Activated naive CD4-positive, alpha-beta T cell treated with anti-CD3 and anti-CD28 coated beads, Interleukin-2, amount 10 ng/mL, durations not matched to agents 7 days and 5 days (primary cell): Measurements from ENCODE around the gene GHR.

Experiments used
- CTCF ChIA-PET: fragments of 350-600 bp; sonication (Branson Sonifier 250); formaldehyde crosslinking; loops from one replicate; lab custom pipeline; 2021; ENCODE audit warnings: antibody characterized with exemption; lab: Charles Lee
- DNase-seq: peaks from one replicate; pipeline ENCODE4 v3.0.0-alpha.2; 2020
- H3K27ac Mint-ChIP-seq: one replicate; pipeline ENCODE4 v1.8.0; 2021; ENCODE audit warnings: mild to moderate bottlenecking, moderate library complexity, mixed read lengths
- H3K27me3 Mint-ChIP-seq: one replicate; pipeline ENCODE4 v1.8.0; 2021; ENCODE audit warnings: mild to moderate bottlenecking, mixed read lengths
- H3K36me3 Mint-ChIP-seq: one replicate; pipeline ENCODE4 v1.8.0; 2021; ENCODE audit warnings: mixed read lengths
- H3K4me1 Mint-ChIP-seq: one replicate; pipeline ENCODE4 v1.8.0; 2021; ENCODE audit warnings: mixed read lengths
- H3K4me3 Mint-ChIP-seq: one replicate; pipeline ENCODE4 v1.8.0; 2021; ENCODE audit warnings: mild to moderate bottlenecking, moderate library complexity, mixed read lengths
- H3K9me3 Mint-ChIP-seq: one replicate; pipeline ENCODE4 v1.8.0; 2021; ENCODE audit warnings: mixed read lengths

Gene GHR

GRCh38 chr5:42423285-42424165, at the start of gene GHR:
TSS of gene GHR (plus strand) at chr5:42423439. CDS start at chr5:42565875, 142,436 bp downstream.
- DNase-seq: peak; percentile 38
- no peak within 1 kb of the TSS for H3K4me3 Mint-ChIP-seq
- CTCF ChIA-PET: interaction anchor here (1.0 to 2.3 kb wide), 5 partner anchors 16 to 466 kb away, joined by 3 to 10 read pairs (median 5); no protein-coding TSS in a partner anchor

GRCh38 chr5:42374679-42375273, 48.5 kb upstream of the GHR start:
- Mint-ChIP-seq H3K9me3 (no peaks in the 10 kb centered on the region), H3K4me3 (no peak overlapping the region), H3K36me3 (no peaks in the 10 kb centered on the region), H3K27me3 (no peaks in the 10 kb centered on the region), H3K27ac (no peak overlapping the region), H3K4me1 (no peaks in the 10 kb centered on the region)
- DNase-seq: no peak
- CTCF ChIA-PET: no interaction called here

More at GRCh38 chr5:42423285-42424165, at the start of gene GHR:
- peaks cover 18% of the 10 kb centered on the region for H3K27me3 Mint-ChIP-seq
- H3K27ac Mint-ChIP-seq: no peak within 1 kb of the TSS
- H3K9me3 Mint-ChIP-seq: no peaks in the 10 kb centered on the region
- no peaks in the 10 kb centered on the region for H3K36me3 Mint-ChIP-seq
- no peaks in the 10 kb centered on the region for H3K4me1 Mint-ChIP-seq

- Mint-ChIP-seq H3K4me1 (no peaks in the 10 kb centered on the region), H3K36me3 (no peaks in the 10 kb centered on the region), H3K4me3 (no peak overlapping the region), H3K27me3 (no peaks in the 10 kb centered on the region), H3K9me3 (no peaks in the 10 kb centered on the region), H3K27ac (no peak overlapping the region)
- CTCF ChIA-PET: no interaction called here
- no peak for DNase-seq
Measured at GRCh38 chr5:42377496-42377895, 45.7 kb upstream of the GHR start.

GRCh38 chr5:42381973-42382372, 41.3 kb upstream of the GHR start:
- H3K27ac Mint-ChIP-seq: no peak overlapping the region
- H3K9me3 Mint-ChIP-seq: no peaks in the 10 kb centered on the region
- H3K4me1 Mint-ChIP-seq: no peaks in the 10 kb centered on the region
- H3K27me3 Mint-ChIP-seq: no peaks in the 10 kb centered on the region
- CTCF ChIA-PET: no interaction called here
- no peak for DNase-seq
- no peaks in the 10 kb centered on the region for H3K36me3 Mint-ChIP-seq
- H3K4me3 Mint-ChIP-seq: no peak overlapping the region

DNA sequence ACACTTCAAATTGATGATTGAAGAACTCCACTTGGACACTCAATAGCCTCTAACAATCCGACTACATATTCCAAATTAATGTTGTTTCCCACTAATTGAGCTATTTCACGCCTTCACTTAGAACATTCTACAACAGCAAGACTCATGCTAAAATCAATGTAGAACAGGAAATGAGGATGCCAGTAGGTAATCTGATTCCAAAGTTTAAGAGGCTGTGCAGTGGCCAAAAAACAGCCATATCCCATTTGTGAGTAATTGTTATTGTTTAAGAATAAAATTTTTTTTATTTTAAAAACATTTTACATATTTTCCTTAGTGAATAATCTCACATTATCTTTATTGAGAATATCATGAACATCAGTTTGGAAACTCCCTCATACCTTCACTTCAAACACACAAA, 35.7 kb upstream of the GHR start:
- Mint-ChIP-seq H3K4me1 (no peaks in the 10 kb centered on the region), H3K4me3 (no peak overlapping the region), H3K36me3 (no peaks in the 10 kb centered on the region), H3K27ac (no peak overlapping the region), H3K27me3 (no peaks in the 10 kb centered on the region), H3K9me3 (peaks cover 5% of the 10 kb centered on the region)
- no peak for DNase-seq
- CTCF ChIA-PET: no interaction called here

- H3K4me1 Mint-ChIP-seq: no peaks in the 10 kb centered on the region
- no peaks in the 10 kb centered on the region for H3K36me3 Mint-ChIP-seq
- no peaks in the 10 kb centered on the region for H3K27me3 Mint-ChIP-seq
- CTCF ChIA-PET: no interaction called here
- peaks cover 10% of the 10 kb centered on the region for H3K9me3 Mint-ChIP-seq
- H3K4me3 Mint-ChIP-seq: no peak overlapping the region
- H3K27ac Mint-ChIP-seq: no peak overlapping the region
- no peak for DNase-seq
Measured at GRCh38 chr5:42390115-42390514, 33.1 kb upstream of the GHR start.

DNA sequence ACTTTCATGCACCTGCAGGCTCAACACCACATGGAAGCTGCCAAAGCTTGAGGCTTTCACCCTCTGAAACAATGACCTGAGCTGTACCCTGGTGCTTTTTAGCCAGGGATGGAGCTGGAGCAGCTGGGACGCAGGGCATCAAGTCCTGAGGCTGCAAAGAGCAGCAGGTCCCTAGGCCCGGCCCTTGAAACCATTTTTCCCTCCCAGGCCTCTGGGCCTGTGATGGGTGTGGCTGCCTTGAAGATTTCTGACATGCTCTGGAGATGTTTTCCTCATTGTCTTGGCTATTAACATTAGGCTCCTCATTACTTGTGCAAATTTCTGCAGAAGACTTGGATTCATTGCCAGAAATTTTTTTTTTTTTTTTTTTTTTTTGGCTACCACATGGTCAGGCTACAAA, 30.3 kb upstream of the GHR start:
- H3K27ac Mint-ChIP-seq: no peak overlapping the region
- no peak for DNase-seq
- H3K4me3 Mint-ChIP-seq: no peak overlapping the region
- H3K27me3 Mint-ChIP-seq: no peaks in the 10 kb centered on the region
- H3K36me3 Mint-ChIP-seq: no peaks in the 10 kb centered on the region
- CTCF ChIA-PET: no interaction called here
- H3K9me3 Mint-ChIP-seq: peaks cover 10% of the 10 kb centered on the region
- H3K4me1 Mint-ChIP-seq: no peaks in the 10 kb centered on the region

DNA sequence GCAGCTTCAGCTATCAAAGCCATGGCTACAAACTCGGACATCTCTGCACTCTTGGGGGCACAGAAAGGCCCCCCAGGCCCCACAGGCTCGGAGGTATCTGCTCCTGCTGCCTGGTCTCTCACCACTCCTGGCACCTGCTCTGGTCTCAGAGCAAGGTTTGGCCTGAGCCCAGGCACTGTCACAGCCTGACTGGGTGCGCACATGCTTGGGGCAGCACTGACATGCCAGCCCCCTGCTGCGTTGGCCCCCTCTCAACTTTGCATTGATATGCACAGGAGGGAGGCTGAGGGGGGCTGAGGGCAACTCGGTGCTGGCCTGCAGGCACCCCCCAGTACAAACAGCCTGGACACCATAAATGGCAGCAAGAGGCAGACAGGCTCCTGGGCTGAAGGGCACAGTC, 27.1 kb upstream of the GHR start:
- DNase-seq: no peak
- Mint-ChIP-seq H3K9me3 (peaks cover 10% of the 10 kb centered on the region), H3K27ac (no peak overlapping the region), H3K36me3 (no peaks in the 10 kb centered on the region), H3K27me3 (no peaks in the 10 kb centered on the region), H3K4me3 (no peak overlapping the region), H3K4me1 (no peaks in the 10 kb centered on the region)
- CTCF ChIA-PET: no interaction called here

DNA sequence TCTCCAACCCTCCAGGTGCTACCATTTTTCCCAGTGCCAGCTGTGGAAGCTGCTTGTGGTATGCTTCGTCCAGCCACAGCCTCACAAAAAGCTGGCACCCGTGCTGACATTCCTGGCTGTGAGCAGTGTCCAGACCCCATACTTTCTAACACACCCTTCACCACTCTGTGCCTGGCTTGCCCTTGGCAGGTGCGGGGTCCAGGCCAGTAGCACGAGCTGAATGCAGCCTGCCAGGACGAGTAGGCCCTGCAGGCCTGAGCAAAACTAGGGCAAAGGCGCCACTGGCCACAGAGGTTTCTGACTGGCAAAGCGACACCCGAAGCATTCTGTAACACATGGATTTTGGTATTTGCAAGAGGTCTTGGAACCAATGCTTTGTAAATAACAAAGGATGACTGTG, 26.0 kb upstream of the GHR start:
- CTCF ChIA-PET: no interaction called here
- H3K4me3 Mint-ChIP-seq: no peak overlapping the region

DNA sequence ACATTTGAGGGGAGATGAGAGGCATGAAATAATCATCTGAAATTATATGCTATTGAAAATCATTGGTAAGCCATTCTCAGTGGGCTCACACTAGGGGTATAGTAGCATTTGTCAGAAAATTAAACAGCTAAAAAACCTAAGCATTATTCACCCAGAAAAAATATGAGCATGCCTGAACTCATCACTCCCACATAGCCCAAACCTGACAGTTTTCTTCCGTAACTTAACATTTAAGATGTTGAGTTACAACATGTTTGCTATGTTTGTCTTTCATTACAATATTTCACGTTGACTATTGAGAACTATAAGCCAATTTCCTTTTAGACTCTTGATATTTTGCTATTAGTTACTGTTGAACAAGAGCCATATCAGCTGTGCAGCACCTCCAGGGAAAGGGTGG, 23.5 kb upstream of the GHR start:
- H3K36me3 Mint-ChIP-seq: no peaks in the 10 kb centered on the region
- CTCF ChIA-PET: no interaction called here

More for the DNA sequence above, 26.0 kb upstream of the GHR start:
- Mint-ChIP-seq H3K27me3 (no peaks in the 10 kb centered on the region), H3K27ac (no peak overlapping the region), H3K36me3 (no peaks in the 10 kb centered on the region), H3K4me1 (no peaks in the 10 kb centered on the region), H3K9me3 (peaks cover 5% of the 10 kb centered on the region)
- DNase-seq: no peak

GRCh38 chr5:42400474-42400873, 22.8 kb upstream of the GHR start:
- H3K9me3 Mint-ChIP-seq: no peaks in the 10 kb centered on the region
- H3K36me3 Mint-ChIP-seq: no peaks in the 10 kb centered on the region
- H3K4me3 Mint-ChIP-seq: no peak overlapping the region
- no peak overlapping the region for H3K27ac Mint-ChIP-seq
- H3K27me3 Mint-ChIP-seq: no peaks in the 10 kb centered on the region
- CTCF ChIA-PET: no interaction called here
- DNase-seq: no peak
- no peaks in the 10 kb centered on the region for H3K4me1 Mint-ChIP-seq

More for the DNA sequence above, 23.5 kb upstream of the GHR start:
- H3K27me3 Mint-ChIP-seq: no peaks in the 10 kb centered on the region
- no peak for DNase-seq
- H3K4me3 Mint-ChIP-seq: no peak overlapping the region
- no peak overlapping the region for H3K27ac Mint-ChIP-seq
- no peaks in the 10 kb centered on the region for H3K4me1 Mint-ChIP-seq
- no peaks in the 10 kb centered on the region for H3K9me3 Mint-ChIP-seq

- no peaks in the 10 kb centered on the region for H3K36me3 Mint-ChIP-seq
- H3K4me1 Mint-ChIP-seq: no peaks in the 10 kb centered on the region
- H3K9me3 Mint-ChIP-seq: no peaks in the 10 kb centered on the region
- DNase-seq: no peak
- H3K27me3 Mint-ChIP-seq: no peaks in the 10 kb centered on the region
- no peak overlapping the region for H3K27ac Mint-ChIP-seq
- CTCF ChIA-PET: no interaction called here
- no peak overlapping the region for H3K4me3 Mint-ChIP-seq
Measured at GRCh38 chr5:42403236-42403635, 20.0 kb upstream of the GHR start.

- Mint-ChIP-seq H3K9me3 (no peaks in the 10 kb centered on the region), H3K27ac (no peak overlapping the region), H3K36me3 (no peaks in the 10 kb centered on the region), H3K27me3 (no peaks in the 10 kb centered on the region), H3K4me1 (no peaks in the 10 kb centered on the region), H3K4me3 (no peak overlapping the region)
- CTCF ChIA-PET: no interaction called here
- DNase-seq: no peak
Measured at GRCh38 chr5:42404366-42404765, 18.9 kb upstream of the GHR start.

DNA sequence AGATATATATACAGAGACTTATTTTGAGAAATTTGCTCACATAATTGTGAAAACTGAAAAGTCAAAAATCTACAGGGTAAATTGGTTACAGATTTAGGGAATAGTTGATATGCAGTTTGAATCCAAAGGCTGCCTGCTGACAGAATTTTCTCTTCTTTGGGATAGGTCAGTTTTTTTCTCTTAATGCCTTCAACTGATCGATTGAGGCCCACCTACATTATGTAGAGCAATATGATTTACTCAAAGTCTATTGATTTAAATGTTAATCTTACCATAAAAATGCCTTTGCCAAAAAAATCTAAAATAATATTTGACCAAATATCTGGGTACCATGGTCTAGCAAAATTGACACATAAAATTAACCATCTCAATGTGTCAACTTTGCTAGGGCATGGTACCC, 3.9 kb upstream of the GHR start:
- H3K4me3 Mint-ChIP-seq: no peak overlapping the region
- peaks cover 14% of the 10 kb centered on the region for H3K27me3 Mint-ChIP-seq
- H3K4me1 Mint-ChIP-seq: no peaks in the 10 kb centered on the region
- CTCF ChIA-PET: no interaction called here
- H3K36me3 Mint-ChIP-seq: no peaks in the 10 kb centered on the region
- no peaks in the 10 kb centered on the region for H3K9me3 Mint-ChIP-seq
- H3K27ac Mint-ChIP-seq: no peak overlapping the region
- DNase-seq: no peak
